Body of pancreas (tissue), 4 donors: Measurements from ENCODE around the gene CCDC124. TPM values are rescaled to one million over a fixed set of nuclear protein-coding genes. Genes with fewer than 3 reads are reported as not detected.

ENCODE experiments used
- ATAC-seq: fragments of 150-250 bp; one replicate; pipeline ENCODE4 v1.9.1; 2016
- DNase-seq, 4 donors: peaks; one replicate each; pipeline ENCODE4 v3.0.0-alpha.2; 2019
- H3K27ac ChIP-seq, 4 donors: fragments of 200-600 bp; sonication (generic); 1 replicate in 3 of 4; 2 replicates in 1 of 4; pipeline versions ENCODE4 v1.5.1 to v1.6.1; 2016 to 2019; ENCODE audit warnings: mild to moderate bottlenecking in 1 of 4, mixed read lengths in 1 of 4, moderate library complexity in 1 of 4
- H3K27me3 ChIP-seq, 2 donors: fragments of 200-600 bp; sonication (generic); one replicate each; pipeline ENCODE4 v1.6.0; 2016; ENCODE audit warnings: mild to moderate bottlenecking in 1 of 2
- H3K36me3 ChIP-seq, 2 donors: fragments of 200-600 bp; sonication (generic); replicated peaks in 1 of 2; 2 replicates each; pipeline ENCODE4 v1.5.1; 2016; ENCODE audit warnings: low read depth in 2 of 2; ENCODE audit not compliant: insufficient read depth in 1 of 2
- H3K4me1 ChIP-seq: fragments of 200-600 bp; sonication (generic); one replicate; pipeline ENCODE4 v1.6.0; 2016
- H3K4me3 ChIP-seq, 2 donors: fragments of 200-600 bp; sonication (generic); 1 replicate in 1 of 2; 2 replicates in 1 of 2; pipeline ENCODE4 v1.5.1; 2016 to 2019
- H3K9me3 ChIP-seq, 3 donors: fragments of 200-600 bp; sonication (generic); 1 replicate in 2 of 3; 2 replicates in 1 of 3; pipeline ENCODE4 v1.5.1; 2016
- POLR2A ChIP-seq, 3 donors: fragments of 450-650 bp; IDR thresholded peaks; one replicate each; pipeline ENCODE4 v1.6.1; 2016; ENCODE audit warnings: antibody characterized with exemption in 3 of 3, mild to moderate bottlenecking in 2 of 3
- WGBS, 2 donors: methylation state at CpG; one replicate each; pipeline ENCODE4 v1.1.5; 2017; 5-methylcytosine and 5-hydroxymethylcytosine counted together
- intact Hi-C: fragments of 100-400 bp; cut with DNase I; formaldehyde crosslinking; loops from one replicate; pipeline ENCODE4 v1.15.1; 2023
- total RNA-seq, 2 donors: library from RNA; depleted of rRNA; stranded (reverse); fragments of >200 nt; gene quantifications; one replicate each; pipeline ENCODE4 v1.1.0, GENCODE V29; 2016
- TF ChIP-seq, protein P1 (sequence below), 7 experiments: fragments of 450-650 bp in 4 of 7; fragments of 200-600 bp in 3 of 7; sonication (generic) in 3 of 7; IDR thresholded peaks; one replicate each; pipeline ENCODE4 v1.5.1; 2016 to 2019; ENCODE audit warnings: antibody characterized with exemption in 7 of 7

CCDC124 gene
- total RNA-seq, 2 donors from 2014 or later: 25.2 to 84.0 TPM

DNA sequence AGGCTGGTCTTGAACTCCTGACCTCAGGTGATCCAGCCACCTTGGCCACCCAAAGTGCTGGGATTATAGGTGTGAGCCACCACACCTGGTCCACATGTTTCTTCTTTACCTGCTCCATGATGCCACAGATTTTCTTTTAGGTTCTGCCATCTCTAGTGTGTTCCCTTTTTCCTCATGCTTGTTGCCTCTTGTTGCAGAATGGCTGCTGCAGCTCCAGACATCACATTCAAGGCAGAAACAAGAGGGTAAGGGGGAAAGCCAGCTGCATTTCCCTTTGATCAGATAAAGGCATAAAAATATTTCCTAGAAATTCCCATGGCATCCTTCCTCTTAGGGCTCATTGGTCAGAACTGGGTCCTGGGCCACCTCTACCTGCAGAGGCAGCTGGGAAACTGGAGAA is 12.3 kb upstream of the CCDC124 start:
- intact Hi-C loops: no loop called here
- Histone ChIP-seq H3K36me3 (no peaks in the 10 kb centered on the region), H3K27ac (no peak overlapping the region)

DNA sequence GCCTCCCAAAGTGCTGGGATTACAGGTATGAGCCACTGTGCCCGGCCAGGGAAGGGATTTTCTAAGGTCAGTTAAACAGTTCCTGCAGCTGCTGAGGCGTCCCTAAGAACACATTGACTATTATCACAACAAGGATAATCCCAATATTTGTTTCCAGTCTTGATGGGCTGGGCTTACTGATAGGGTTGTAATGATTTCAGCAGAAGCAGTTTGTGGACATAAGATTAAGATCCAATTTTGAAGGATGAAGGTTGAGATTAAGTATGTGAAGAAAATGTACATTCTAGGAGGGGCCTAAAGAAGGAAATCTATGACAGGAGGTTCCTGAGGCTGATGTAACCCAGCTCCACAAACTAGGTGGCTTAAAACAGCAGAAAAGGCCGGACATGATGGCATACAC is 10.7 kb upstream of the CCDC124 start:
- DNase-seq (no peak), ATAC-seq (no peak)
- Histone ChIP-seq H3K4me3 (no peak overlapping the region), H3K9me3 (peaks cover 0 to 3% (median 0%) of the 10 kb centered on the region in 3 donors), H3K36me3 (no peaks in the 10 kb centered on the region), H3K27ac (no peak overlapping the region), H3K4me1 (no peaks in the 10 kb centered on the region), H3K27me3 (no peaks in the 10 kb centered on the region)
- TF ChIP-seq, protein P1, sequence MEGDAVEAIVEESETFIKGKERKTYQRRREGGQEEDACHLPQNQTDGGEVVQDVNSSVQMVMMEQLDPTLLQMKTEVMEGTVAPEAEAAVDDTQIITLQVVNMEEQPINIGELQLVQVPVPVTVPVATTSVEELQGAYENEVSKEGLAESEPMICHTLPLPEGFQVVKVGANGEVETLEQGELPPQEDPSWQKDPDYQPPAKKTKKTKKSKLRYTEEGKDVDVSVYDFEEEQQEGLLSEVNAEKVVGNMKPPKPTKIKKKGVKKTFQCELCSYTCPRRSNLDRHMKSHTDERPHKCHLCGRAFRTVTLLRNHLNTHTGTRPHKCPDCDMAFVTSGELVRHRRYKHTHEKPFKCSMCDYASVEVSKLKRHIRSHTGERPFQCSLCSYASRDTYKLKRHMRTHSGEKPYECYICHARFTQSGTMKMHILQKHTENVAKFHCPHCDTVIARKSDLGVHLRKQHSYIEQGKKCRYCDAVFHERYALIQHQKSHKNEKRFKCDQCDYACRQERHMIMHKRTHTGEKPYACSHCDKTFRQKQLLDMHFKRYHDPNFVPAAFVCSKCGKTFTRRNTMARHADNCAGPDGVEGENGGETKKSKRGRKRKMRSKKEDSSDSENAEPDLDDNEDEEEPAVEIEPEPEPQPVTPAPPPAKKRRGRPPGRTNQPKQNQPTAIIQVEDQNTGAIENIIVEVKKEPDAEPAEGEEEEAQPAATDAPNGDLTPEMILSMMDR (IDR thresholded peaks at IDR 0.05): no peak
- no peak for TF ChIP-seq POLR2A (IDR thresholded peaks at IDR 0.05)
- intact Hi-C loops: no loop called here
- 37 to 53% methylated on average over 3 of the region's 3 CpGs for WGBS, 2 donors

More for the DNA sequence above, 12.3 kb upstream of the CCDC124 start:
- H3K27me3 ChIP-seq: no peaks in the 10 kb centered on the region
- TF ChIP-seq, protein P1 (IDR thresholded peaks at IDR 0.05): no peak
- no peak for TF ChIP-seq POLR2A (IDR thresholded peaks at IDR 0.05)
- H3K4me1 ChIP-seq: peaks cover 8% of the 10 kb centered on the region
- DNase-seq (no peak), ATAC-seq (no peak)
- peaks cover 0 to 3% (median 0%) of the 10 kb centered on the region in 3 donors for H3K9me3 ChIP-seq
- H3K4me3 ChIP-seq: no peak overlapping the region

DNA sequence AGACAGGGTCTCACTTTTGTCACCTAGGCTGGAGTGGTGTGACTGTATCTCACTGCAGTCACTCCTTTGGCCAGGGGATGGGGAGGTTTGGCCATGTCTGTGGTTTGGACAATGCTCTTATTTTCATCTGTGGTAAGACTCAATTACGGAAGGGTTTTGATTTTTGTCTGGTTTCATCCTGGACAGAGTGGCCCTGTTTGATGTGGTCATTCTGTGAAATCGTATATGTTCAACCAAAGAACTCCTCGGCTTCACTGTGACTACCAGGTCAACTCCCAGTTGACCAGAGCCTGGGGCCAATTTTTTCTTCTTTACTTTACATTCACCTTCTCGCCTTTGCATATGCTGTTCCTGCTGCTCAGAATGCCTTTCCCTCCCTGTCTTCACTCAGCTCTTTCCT is 6.8 kb upstream of the CCDC124 start:
- WGBS, 2 donors: 63 to 65% methylated on average over 4 of the region's 4 CpGs
- no peak overlapping the region for H3K27ac ChIP-seq

DNA sequence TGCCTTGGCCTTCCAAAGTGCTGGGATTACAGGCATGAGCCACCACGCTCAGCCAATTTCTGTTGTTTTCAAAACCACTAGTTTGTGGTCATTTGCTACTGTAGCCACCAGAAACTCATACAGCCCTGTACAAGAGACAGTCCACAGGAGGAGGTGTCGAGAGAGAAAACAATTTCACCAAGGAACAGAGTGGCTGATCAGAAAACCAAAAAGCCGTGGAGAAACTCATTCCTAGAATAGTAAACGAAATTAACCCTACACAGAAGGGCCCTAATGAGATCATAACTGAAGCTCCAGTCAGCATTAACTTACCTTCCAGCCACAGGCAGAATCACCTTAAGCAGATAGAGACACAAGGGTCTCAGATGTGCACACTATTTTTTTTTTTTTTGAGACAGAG is 3.8 kb upstream of the CCDC124 start:
- no peak for DNase-seq
- H3K36me3 ChIP-seq: no peaks in the 10 kb centered on the region
- TF ChIP-seq, protein P1 (IDR thresholded peaks at IDR 0.05): no peak
- no peak for ATAC-seq
- WGBS, 2 donors: 43 to 52% methylated on average over 4 of the region's 4 CpGs
- no peaks in the 10 kb centered on the region for H3K27me3 ChIP-seq
- intact Hi-C loops: no loop called here
- H3K9me3 ChIP-seq: no peaks in the 10 kb centered on the region
- peaks cover 17% of the 10 kb centered on the region for H3K4me1 ChIP-seq
- no peak overlapping the region for H3K4me3 ChIP-seq
- no peak overlapping the region for H3K27ac ChIP-seq

More for the DNA sequence above, 6.8 kb upstream of the CCDC124 start:
- ATAC-seq: no peak
- no peak overlapping the region for H3K4me3 ChIP-seq
- no peak for DNase-seq
- intact Hi-C loops: no loop called here
- H3K27me3 ChIP-seq: no peaks in the 10 kb centered on the region
- H3K9me3 ChIP-seq: no peaks in the 10 kb centered on the region
- no peak for TF ChIP-seq POLR2A (IDR thresholded peaks at IDR 0.05)
- TF ChIP-seq, protein P1 (IDR thresholded peaks at IDR 0.05): no peak
- H3K36me3 ChIP-seq: no peaks in the 10 kb centered on the region
- H3K4me1 ChIP-seq: no peaks in the 10 kb centered on the region

DNA sequence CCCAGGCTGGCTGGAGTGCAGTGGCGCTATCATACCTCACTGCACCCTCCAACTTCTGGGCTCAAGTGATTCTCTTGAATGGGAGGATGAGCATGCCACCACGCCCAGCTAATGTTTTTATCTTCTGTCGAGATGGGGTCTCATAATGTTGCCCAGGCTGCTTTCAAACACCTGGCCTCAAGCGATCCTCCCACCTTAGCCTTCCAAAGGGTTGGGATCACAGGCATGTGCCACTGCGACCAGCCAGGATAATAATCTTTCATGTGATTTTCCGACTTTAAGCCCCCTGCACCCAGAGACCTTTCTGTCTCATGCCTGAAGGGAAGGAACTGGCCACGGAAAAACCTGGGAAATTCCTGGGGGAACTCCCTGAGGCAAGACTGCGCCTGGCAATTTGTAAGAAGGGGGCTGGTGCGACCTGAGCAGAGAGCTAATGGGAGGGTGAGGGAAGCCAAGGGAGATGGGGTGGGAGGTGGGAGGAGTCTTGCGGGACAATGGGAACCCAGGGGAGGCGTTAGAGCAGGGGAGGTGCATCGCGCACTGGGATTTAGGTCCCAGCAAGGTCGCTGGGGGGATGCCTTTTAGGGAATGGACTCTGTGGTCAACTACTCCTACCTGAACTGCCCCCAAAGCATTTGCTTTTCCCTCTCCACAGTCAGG is 1.2 kb upstream of the CCDC124 start:
- Histone ChIP-seq H3K27ac (no peak overlapping the region), H3K36me3 (no peaks in the 10 kb centered on the region), H3K9me3 (no peaks in the 10 kb centered on the region), H3K4me1 (peaks cover 22% of the 10 kb centered on the region), H3K27me3 (no peaks in the 10 kb centered on the region), H3K4me3 (no peak overlapping the region)
- intact Hi-C loops: no loop called here
- DNase-seq (no peak), ATAC-seq (no peak)
- WGBS, 2 donors: 32% methylated on average over 11 to 14 of the region's 14 CpGs
- TF ChIP-seq POLR2A (IDR thresholded peaks at IDR 0.05): no peak
- TF ChIP-seq, protein P1 (IDR thresholded peaks at IDR 0.05): no peak
